Right lobe of liver (tissue), 6 donors: ENCODE measurements around the gene GPRC5B. TPM values are rescaled to one million over a fixed set of nuclear protein-coding genes. Genes with fewer than 3 reads are reported as not detected.

Experiments used
- ATAC-seq, 4 donors: fragments of 200-7000 bp; cut with Tn5 transposase; one replicate each; pipeline ENCODE4 v1.9.1; 2020; ENCODE audit warnings: mild to moderate bottlenecking in 4 of 4, moderate library complexity in 4 of 4
- DNase-seq, 3 donors: peaks; one replicate each; pipeline ENCODE4 v3.0.0-alpha.2; 2020
- H3K27ac ChIP-seq, 3 donors: fragments of 200-600 bp; one replicate each; pipeline ENCODE4 v1.8.0; 2022
- H3K27me3 ChIP-seq, 2 donors: fragments of 200-600 bp; one replicate each; pipeline ENCODE4 v1.8.0; 2022
- H3K36me3 ChIP-seq, 4 donors: fragments of 200-600 bp; sonication (generic) in 1 of 4; one replicate each; pipeline versions ENCODE4 v1.5.1 to v1.8.0; 2017 to 2022; ENCODE audit warnings: control low read depth in 1 of 4
- H3K4me1 ChIP-seq, 4 donors: fragments of 200-600 bp; sonication (generic) in 1 of 4; one replicate each; pipeline versions ENCODE4 v1.5.1 to v1.8.0; 2017 to 2022; ENCODE audit warnings: control low read depth in 1 of 4
- H3K4me3 ChIP-seq, 3 donors: fragments of 200-600 bp; one replicate each; pipeline ENCODE4 v1.8.0; 2022
- H3K9me3 ChIP-seq, 4 donors: fragments of 200-600 bp; sonication (generic) in 1 of 4; one replicate each; pipeline versions ENCODE4 v1.5.1 to v1.8.0; 2017 to 2022; ENCODE audit warnings: control low read depth in 1 of 4
- CTCF ChIP-seq, 4 donors: fragments of 200-600 bp in 3 of 4; fragments of 450-650 bp in 1 of 4; IDR thresholded peaks; one replicate each; pipeline versions ENCODE4 v1.5.1 to v1.8.0; 2016 to 2022; ENCODE audit warnings: antibody characterized with exemption in 4 of 4, mild to moderate bottlenecking in 2 of 4
- POLR2A ChIP-seq: fragments of 450-650 bp; IDR thresholded peaks from one replicate; pipeline ENCODE4 v1.6.1; 2017; ENCODE audit warnings: antibody characterized with exemption, mild to moderate bottlenecking
- WGBS: methylation state at CpG from one replicate; pipeline ENCODE4 v1.1.6; 2018; ENCODE audit warnings: low coverage, low lambda C conversion rate; ENCODE audit not compliant: insufficient coverage; ENCODE audit errors: missing lambda C conversion rate; 5-methylcytosine and 5-hydroxymethylcytosine counted together
- intact Hi-C, 2 donors: fragments of 100-400 bp; cut with DNase I; formaldehyde crosslinking; loops; one replicate each; pipeline versions ENCODE4 v1.11.2 to v1.14.1; 2022
- total RNA-seq, 6 experiments: library from RNA; depleted of rRNA in 2 of 6; stranded (reverse); fragments of >200 nt in 2 of 6; fragmentation: NEBNext Ultra II Directional in 3 of 6; extraction: Animal tissue kit (Norgen Biotek cat#: 25700) in 3 of 6; gene quantifications; one replicate each; pipeline versions ENCODE4 v1.1.0 to v1.2.4, GENCODE V29; 2016 to 2023
- donor health status: DM: no; HTN: yes; CAD: no.
- donor health status: DM: no; HTN: no; CAD: no.
- donor health status: DM: no; HTN: no; CAD: no.
- donor health status: DM: no; HTN: yes; CAD: no.
- donor health status: DM: no; HTN: yes; CAD: no.

Gene GPRC5B
- total RNA-seq, 6 experiments from 2014 or later, result 2.6 to 20.8 (median 5.1) TPM

- H3K27ac ChIP-seq, result no peak overlapping the region
- no peaks in the 10 kb centered on the region for H3K36me3 ChIP-seq
- no peaks in the 10 kb centered on the region for H3K4me1 ChIP-seq
- ATAC-seq (peak in 1 of 4 donors; percentile 38), DNase-seq (no peak)
- H3K27me3 ChIP-seq, result no peaks in the 10 kb centered on the region
- intact Hi-C loops, result no loop called here
- H3K4me3 ChIP-seq, result no peak overlapping the region
- no peaks in the 10 kb centered on the region for H3K9me3 ChIP-seq
- TF ChIP-seq POLR2A, result no peak
- no peak for TF ChIP-seq CTCF (IDR thresholded peaks at IDR 0.05)
- 60% methylated on average over 6 of the region's 8 CpGs for WGBS
These were observed 10.6 kb downstream of the GPRC5B start for GRCh38 chr16:19874026-19874425.

GRCh38 chr16:19872935-19873334, 11.7 kb downstream of the GPRC5B start:
- intact Hi-C loops, result no loop called here
- H3K4me1 ChIP-seq, result no peaks in the 10 kb centered on the region
- no peak overlapping the region for H3K4me3 ChIP-seq
- no peak for TF ChIP-seq CTCF (IDR thresholded peaks at IDR 0.05)
- no peak for TF ChIP-seq POLR2A
- DNase-seq (no peak), ATAC-seq (no peak)
- WGBS, result 75% methylated on average over 7 of the region's 12 CpGs
- no peaks in the 10 kb centered on the region for H3K9me3 ChIP-seq
- H3K27ac ChIP-seq, result no peak overlapping the region
- H3K36me3 ChIP-seq, result no peaks in the 10 kb centered on the region
- H3K27me3 ChIP-seq, result no peaks in the 10 kb centered on the region

GRCh38 chr16:19872179-19872863, 12.3 kb downstream of the GPRC5B start:
- ATAC-seq, result no peak
- H3K4me3 ChIP-seq, result no peak overlapping the region
- no peak for DNase-seq
- no peak for TF ChIP-seq CTCF (IDR thresholded peaks at IDR 0.05)
- TF ChIP-seq POLR2A, result no peak
- H3K4me1 ChIP-seq, result no peaks in the 10 kb centered on the region
- WGBS, result 81% methylated on average over 5 of the region's 33 CpGs
- intact Hi-C loops, result no loop called here
- H3K36me3 ChIP-seq, result no peaks in the 10 kb centered on the region
- H3K27ac ChIP-seq, result no peak overlapping the region
- H3K27me3 ChIP-seq, result no peaks in the 10 kb centered on the region
- no peaks in the 10 kb centered on the region for H3K9me3 ChIP-seq

GRCh38 chr16:19871721-19872120, 12.9 kb downstream of the GPRC5B start:
- no peaks in the 10 kb centered on the region for H3K36me3 ChIP-seq
- no peak for TF ChIP-seq CTCF (IDR thresholded peaks at IDR 0.05)
- TF ChIP-seq POLR2A, result no peak
- 79% methylated on average over 5 of the region's 20 CpGs for WGBS
- H3K4me3 ChIP-seq, result no peak overlapping the region
- H3K9me3 ChIP-seq, result no peaks in the 10 kb centered on the region
- DNase-seq, result no peak
- H3K27ac ChIP-seq, result no peak overlapping the region
- intact Hi-C loops, result no loop called here
- no peaks in the 10 kb centered on the region for H3K27me3 ChIP-seq
- no peak for ATAC-seq
- H3K4me1 ChIP-seq, result no peaks in the 10 kb centered on the region

GRCh38 chr16:19868421-19868820, 16.2 kb downstream of the GPRC5B start:
- ATAC-seq (peak in 1 of 4 donors; percentile 51), DNase-seq (no peak)
- intact Hi-C loops, result no loop called here
- no peaks in the 10 kb centered on the region for H3K36me3 ChIP-seq
- no peak overlapping the region for H3K4me3 ChIP-seq
- H3K27me3 ChIP-seq, result no peaks in the 10 kb centered on the region
- H3K9me3 ChIP-seq, result no peaks in the 10 kb centered on the region
- WGBS, result 68% methylated on average over 4 of the region's 9 CpGs
- H3K27ac ChIP-seq, result no peak overlapping the region
- TF ChIP-seq CTCF (IDR thresholded peaks at IDR 0.05) (no peak), POLR2A (no peak)
- no peaks in the 10 kb centered on the region for H3K4me1 ChIP-seq
